ENCODE data around the gene NPM1.
"Not testable (repeated sequence)": the region's sequence is repeated elsewhere in the genome, so short reads cannot be mapped to it uniquely, and the experiment has no call there.

Gene NPM1

DNA sequence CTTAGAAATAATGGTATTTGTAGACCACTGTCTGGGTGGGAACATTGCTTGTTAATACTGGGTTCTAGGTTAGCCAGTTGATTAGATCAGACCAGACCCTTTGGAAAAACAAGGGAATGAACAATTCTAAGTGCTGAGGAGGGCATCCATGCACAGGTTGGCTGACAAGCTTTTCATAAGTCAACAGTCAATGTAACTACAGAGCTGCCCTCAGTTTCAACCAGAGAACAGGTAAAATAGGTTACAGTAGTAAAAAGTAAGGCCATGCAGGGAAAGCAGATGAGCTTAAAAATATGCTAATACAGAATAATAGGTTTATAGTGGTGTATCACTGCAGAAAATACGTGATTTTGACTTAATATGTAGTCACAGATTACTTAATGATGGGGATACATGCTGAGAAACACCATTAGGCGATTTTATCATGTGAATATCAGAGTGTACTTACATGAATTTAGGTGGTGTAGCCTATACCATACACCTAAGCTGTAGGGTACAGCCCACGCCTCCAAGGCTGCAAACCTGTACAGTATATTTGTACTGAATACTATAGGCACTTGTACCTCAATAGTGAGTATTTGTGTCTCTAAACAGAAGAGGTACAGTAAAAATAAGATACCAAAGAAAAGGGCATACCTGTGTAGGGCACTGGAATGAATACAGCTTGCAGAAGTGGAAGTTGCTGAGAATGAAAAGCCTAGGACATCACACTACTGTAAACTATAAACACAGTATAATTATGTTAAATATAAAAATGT, 25.7 kb downstream of the NPM1 start:
- no peak for DNase-seq (ENCODE audit: low read depth)

DNA sequence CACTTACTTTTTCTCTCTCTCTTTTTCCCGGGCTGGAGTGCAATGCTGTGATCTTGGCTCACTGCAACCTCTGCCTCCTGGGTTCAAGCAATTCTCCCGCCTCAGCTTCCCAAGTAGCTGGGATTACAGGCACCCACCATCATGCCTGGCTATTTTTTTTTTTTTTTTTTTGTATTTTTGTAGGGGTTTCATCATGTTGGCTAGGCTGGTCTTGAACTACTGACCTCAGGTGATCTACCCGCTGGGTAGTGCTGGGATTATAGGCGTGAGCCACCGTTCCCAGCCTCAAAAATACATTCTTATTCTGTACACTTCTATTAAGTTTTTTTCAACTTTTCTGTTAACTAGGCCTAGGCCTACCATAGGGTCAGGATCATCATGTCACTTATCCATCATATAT, 26.3 kb downstream of the NPM1 start:
- DNase-seq (ENCODE audit: low read depth) = not testable (repeated sequence)

- no peak for DNase-seq (ENCODE audit: low read depth)
Observed at GRCh38 chr5:171415115-171415730, 27.6 kb downstream of the NPM1 start.

DNA sequence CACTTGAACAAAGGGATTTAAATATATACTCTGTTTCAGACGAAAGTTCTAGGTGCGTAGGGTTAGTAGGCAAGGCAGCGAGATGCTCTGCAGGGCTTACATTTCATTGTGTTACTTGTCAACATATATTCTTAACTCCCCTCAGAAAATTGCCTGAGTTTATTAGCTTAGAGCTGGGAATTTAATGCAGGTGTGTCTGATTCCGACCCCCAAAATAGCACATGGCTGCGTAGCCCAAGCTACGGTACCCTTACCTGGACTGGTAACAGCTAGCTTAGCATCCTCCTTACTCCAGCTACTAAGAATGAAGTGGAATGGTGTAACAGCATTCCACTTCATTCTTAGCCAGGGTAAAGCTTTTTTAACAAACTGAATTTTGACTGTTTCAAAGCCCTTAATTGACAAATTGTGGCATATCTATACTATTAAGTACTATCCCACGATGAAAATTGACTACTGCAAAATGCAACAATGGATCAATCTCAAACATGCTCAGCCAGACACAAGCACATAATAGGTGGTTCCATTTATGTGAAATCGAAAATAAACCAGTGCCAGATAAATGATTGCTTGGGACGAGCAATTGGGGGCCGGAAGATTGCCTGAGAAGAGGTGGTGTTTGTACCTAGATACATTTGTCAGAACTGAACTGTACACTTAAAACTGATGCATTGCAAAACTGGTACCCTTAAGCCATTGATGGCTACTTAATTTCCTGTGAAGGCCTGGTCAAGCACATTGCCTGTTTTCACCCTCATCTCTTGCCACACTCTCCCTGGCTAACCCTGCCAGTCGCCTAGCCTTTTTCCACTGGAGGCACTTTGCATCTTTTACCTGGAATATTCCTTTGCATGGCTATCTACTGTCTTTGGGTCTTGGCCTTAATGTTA, 28.8 kb downstream of the NPM1 start:
- no peak for DNase-seq (ENCODE audit: low read depth)

- DNase-seq (ENCODE audit: low read depth) = no peak
Observed at GRCh38 chr5:171418316-171418981, 30.8 kb downstream of the NPM1 start.

DNA sequence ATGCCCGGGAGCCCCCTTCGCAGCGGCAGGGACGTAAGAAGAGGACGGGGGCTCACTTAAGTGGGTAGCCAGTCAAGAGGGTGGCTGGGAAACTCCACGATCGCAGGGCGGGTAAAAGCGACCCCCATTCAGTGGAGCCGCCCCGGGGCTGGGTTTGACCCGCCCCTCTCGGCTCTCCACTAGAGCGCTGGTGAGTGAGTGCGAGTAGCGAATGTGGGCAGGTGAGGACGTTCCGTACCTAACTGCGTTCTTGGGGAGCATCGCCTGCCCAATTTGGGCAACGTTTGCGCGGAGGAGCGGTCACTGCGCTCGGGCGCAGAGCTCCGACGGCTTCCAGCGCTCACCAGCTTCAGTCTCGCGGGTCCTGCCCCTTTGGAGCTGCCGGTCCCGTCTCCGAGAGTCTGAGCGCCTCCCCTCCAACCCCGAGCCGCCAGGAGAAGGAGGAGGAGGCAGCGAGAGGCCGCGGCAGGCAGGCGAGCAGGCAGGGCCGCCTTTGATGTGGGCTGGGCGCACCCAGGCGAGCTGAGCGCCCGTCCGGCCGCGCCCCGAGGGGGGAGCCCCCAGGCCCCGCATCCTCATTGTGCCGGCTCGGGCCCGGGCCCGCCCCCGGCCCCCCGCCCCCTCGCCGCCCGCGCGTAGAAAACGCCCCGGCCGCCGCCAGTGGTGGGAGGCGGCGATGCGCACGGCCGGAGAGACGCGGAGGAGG, 31.5 kb downstream of the NPM1 start, which contains the start of gene FGF18:
Gene FGF18 (plus strand): TSS at position 666 of the 706 bp plus-strand sequence. CDS start 553 bp downstream, outside the sequence.
- no peak for DNase-seq (ENCODE audit: low read depth)

- DNase-seq (ENCODE audit: low read depth) = no peak
Observed at GRCh38 chr5:171419688-171420430, 32.2 kb downstream of the NPM1 start.

DNA sequence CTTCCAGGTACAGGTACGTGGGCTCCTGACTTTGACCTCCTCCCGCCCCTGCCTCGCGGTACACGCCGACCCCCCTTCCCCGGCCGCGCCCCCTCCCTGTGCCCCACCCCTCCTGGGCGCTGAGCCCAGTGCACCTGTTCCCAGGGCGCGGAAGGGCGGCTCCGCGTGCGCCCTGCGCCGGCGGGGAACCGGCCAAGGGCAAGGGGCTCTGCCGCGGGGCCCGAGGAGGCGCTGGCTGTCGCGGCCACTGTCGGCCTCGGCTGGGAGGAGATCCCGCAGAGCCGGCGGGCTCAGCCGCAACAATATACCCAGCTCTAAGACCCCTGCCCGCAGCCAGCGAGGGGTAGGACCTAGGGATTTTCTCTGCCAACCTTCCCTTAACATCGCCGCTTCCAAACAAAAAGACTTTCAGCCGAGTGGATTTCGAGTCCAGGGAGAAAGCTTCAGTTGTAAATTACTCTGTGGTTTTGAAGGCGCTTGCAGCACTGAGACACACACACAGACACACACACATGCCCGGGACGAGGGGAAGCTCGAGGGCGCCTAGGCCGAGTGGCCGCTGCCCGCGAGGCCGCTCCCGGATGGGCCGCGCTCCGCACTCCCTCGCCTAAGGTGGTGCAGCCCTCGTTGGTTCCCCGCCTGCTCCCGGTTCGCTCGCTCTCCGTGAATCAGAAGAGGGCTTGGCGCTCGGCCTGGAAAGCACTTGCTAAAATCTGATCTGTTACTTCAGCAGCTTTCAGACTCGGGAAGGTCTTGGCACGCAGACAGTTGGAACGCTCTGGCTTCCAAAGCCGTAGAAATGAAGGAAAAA, 33.0 kb downstream of the NPM1 start:
- no peak for DNase-seq (ENCODE audit: low read depth)

DNA sequence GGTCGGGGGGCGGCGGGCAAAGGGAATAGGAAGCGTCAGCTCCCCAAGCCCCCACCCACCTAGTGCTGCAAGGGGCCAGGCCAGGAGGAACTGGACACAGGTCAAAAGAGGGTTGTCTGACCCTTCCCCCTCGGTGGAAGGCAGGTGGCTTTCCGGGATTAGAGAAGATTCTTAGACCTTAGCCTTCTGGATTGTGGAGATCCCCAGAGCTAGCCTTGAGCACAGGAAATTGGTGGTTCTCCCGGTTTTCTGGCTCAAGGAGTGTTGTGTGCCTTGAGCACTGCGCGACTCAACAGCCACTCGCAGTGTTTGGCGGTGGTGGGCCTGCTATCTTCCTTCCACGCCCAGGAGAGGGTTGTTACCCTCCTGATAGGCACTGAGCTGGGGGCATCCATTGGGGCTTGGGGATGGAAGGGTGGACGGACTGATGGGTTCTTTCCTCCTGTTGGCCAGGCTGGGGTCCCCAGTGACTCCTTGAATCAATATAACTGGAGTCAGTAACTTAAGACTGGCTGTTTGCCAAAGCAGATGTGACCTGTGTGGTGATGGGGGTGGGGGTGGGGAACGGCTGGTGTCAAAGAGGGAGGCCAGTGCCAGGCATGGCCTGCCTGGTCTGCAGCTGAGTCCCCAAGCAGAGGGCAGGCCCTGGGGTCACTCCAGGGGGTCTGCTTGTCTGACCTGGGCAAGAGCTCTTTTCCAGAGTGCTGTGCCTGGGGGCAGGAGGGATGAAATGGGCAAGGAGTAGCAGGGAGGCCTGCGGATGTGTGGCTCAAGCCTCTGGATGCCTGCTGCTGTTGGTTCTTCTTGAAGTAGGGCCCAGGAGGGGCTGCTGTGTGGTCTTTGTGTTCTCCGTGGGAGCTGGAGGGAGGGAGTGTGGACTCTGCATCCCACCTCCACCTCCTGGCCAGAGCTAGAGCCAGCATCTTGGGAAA, 33.9 kb downstream of the NPM1 start:
- no peak for DNase-seq (ENCODE audit: low read depth)

GRCh38 chr5:171422495-171422894, 34.8 kb downstream of the NPM1 start:
- no peak for DNase-seq (ENCODE audit: low read depth)

DNA sequence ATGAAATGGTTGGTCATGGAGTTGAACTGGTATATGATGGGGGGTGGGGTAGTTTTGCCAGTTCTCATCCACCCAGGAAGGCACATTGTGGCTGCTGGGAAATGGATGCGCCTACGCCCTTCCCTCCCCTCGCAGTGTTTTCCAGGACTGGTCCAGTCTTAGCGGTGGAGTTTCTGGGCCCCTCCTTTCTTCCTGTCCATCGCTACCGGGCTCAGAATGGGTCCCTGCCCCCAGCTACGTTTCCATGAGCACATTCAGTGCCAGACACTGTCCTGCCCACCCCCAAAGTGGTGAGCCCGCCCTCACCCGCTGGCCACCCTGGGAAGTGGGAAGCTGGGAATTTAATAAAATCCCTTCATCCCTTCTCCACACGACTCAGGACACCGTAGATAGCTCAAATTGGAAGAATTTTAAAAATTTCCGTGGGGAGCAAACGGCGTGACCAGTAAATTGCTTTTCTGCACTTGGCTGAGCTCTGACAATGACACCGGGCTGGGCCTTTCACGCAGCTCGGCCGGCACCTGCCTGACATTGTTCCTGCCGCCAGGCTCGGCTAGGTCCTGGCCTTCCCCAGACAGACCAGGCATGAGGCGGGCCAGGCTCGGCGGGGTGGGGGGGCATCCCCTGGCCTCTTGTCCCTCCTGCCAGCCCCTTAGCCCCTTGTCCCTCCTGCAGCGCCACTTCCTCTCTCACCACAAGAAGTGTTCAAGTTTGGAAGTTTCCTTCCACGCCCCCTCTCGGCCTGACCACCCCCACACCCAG, 35.4 kb downstream of the NPM1 start:
- DNase-seq (ENCODE audit: low read depth) = no peak

DNA sequence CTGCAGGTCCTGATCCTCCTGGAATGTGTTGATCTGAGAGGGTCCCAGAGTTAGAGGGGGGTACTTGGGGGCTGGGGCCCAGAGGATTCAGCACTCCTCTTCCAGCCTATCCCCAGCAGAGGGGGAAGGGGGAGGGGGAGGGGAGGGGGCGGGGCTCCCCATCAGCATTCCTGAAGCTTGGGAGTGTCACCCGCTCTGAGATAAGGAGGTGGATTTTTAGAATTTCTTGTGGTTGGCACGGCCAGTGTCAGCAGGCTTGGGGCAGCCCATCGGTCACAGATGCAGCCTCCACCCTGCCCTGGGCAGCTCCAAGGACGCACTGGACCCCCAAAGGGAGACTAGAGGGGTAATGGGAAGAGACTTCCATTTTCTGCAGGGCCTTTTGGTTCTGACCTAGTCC, 37.1 kb downstream of the NPM1 start:
- no peak for DNase-seq (ENCODE audit: low read depth)

DNA sequence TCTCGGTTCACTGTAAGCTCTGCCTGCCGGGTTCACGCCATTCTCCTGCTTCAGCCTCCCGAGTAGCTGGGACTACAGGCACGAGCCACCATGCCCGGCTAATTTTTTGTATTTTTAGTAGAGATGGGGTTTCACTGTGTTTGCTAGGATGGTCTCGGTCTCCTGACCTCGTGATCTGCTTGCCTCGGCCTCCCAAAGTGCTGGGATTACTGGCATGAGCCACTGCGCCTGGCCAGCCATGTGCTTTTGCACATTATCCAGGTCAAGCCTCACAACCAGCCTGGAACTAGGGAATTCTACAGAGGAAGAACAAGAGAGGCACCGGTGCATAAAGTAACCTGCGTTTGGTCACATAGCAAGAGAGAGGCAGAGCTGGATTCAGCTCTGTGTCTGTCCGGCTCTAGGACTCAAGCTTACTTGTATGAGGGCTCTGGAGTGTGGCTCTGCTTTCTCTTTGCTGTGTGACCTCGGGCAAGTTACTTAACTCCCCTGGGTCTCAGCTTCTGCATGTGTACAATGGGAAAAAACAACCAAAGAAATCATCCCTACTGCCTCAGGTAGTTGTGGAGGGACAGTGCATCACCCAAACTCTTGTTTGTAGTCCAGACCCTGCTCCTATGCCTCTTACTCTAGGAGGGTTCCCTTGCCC, 38.1 kb downstream of the NPM1 start:
- DNase-seq (ENCODE audit: low read depth) = no peak

DNA sequence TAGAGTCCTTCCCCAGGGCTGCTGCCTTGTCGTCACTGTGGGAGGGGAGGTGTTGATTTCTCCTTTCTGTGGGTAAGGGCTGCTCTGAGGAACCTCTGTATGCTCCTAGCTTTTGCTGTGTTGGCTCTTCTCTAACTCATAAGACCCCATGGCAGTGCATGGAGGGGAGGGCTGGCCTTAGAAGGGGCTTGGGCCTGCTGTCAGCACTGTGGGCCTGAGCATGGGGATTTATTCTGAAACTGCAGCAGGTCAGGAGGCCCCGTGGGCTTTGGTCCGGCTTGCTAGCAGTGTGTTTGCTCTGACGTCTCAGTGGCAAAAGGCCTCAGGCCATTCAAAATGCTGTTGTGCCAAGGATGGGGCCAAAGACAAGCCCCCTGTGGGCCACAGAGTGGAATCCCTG, 38.6 kb downstream of the NPM1 start:
- no peak for DNase-seq (ENCODE audit: low read depth)

- DNase-seq (ENCODE audit: low read depth) = no peak
Observed at GRCh38 chr5:171426680-171427079, 39.0 kb downstream of the NPM1 start.

DNA sequence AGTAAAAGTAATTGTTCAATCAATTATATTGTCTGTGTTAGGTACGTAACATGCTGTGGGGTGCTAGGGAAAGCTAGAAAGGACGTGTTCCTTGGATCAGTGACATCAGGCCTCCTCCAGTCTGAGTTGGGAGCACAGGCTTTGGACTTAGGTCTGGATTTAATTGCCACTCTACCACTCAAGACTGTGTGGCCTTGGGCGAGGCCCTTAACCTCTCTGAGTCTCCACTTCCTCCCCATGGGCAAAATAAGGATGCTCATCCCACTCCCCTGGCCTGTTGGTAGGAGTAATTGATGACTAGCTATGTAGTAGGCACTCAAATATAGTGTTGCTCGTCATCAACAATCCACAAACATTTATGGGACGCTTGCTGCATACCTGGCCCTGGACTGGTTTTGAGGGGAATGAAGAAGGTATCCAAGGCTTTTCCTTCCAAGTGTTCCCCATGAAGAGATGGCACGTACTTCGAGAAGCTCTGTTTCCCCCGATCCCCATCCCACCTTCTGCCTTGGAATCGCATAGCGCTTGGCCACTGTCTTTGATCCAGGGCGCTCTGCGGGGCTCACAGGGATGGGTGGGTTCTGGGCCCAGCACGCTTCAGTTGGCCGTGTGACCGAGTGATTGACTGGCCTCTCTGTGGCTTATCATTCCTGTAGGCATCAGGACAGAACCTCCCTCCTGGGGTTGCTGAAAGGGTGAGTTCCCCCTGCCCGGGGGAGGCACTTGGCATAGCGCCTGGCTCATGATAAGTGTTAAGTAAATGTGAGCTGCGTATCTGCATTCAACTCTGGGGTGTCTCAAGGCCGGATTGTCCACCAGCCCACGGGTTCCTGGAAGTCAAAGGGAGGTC, 39.9 kb downstream of the NPM1 start:
- no peak for DNase-seq (ENCODE audit: low read depth)

Measured in stimulated activated CD4-positive, alpha-beta T cell treated with anti-CD3 and anti-CD28 coated beads, Interleukin-2, amount 100 ng/mL, for 4 hours (primary cell).